ENCODE measurements around the gene ZBTB20. TPM values are rescaled to one million over a fixed set of nuclear protein-coding genes. Genes with fewer than 3 reads are reported as not detected.

ZBTB20 gene
- total and polyA plus RNA-seq, 2 donors (not counting 1 experiment from before 2014, with no cell fraction given) = 4.0 to 123 TPM

DNA sequence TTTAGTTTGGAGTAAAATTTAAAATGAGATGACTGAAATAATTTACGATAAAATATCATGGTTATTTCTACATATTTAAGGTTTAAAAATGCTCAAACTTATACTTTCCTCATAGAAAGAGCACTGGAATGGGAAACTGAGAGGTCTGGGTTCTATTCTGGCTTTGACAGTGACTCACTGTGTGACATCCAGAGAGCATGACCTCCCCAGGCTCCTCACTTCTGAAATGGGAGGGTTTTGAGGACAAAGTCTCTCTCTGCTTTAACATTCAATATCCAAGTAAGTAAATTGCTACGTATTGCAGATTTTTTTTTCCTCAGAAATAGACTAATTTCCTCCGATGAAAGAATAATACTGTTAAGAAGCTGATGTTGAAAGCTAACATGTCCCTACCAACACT, 618.6 kb downstream of the ZBTB20 start:
- Mint-ChIP-seq H3K9me3 (ENCODE audit: insufficient read depth) (no peaks in the 10 kb centered on the region), H3K4me1 (peaks cover 3% of the 10 kb centered on the region), H3K4me3 (no peak overlapping the region), H3K27me3 (no peaks in the 10 kb centered on the region), H3K27ac (no peak overlapping the region)
- H3K9ac ChIP-seq (ENCODE audit: low read length) = no peak overlapping the region
- H3K27ac ChIP-seq (ENCODE audit: low read length in 2 of 2) = no peak overlapping the region
- CTCF ChIA-PET = interaction anchor here (2.1 kb wide), 1 partner anchor 56 kb away, joined by 6 read pairs; no protein-coding TSS in a partner anchor
- ATAC-seq (ENCODE audit: low read depth) = no peak
- H3K9me3 ChIP-seq (ENCODE audit: control extremely low read depth in 1 of 3, control insufficient read depth in 2 of 3, insufficient read depth in 1 of 3, low read length in 2 of 3) = peaks cover 0 to 13% (median 0%) of the 10 kb centered on the region in 3 donors
- no peak overlapping the region for H2AFZ ChIP-seq (ENCODE audit: insufficient read depth, low read depth, low read length, poor library complexity, severe bottlenecking)
- POLR2A ChIA-PET = no interaction called here
- no peaks in the 10 kb centered on the region for H3K4me1 ChIP-seq (ENCODE audit: control insufficient read depth in 2 of 2, insufficient read depth in 2 of 2, low read length in 2 of 2)
- no peaks in the 10 kb centered on the region for H3K27me3 ChIP-seq (replicated peaks in 1 of 4; ENCODE audit: control extremely low read depth in 1 of 4, control insufficient read depth in 3 of 4, insufficient read depth in 4 of 4, low read length in 3 of 4)
- DNase-seq = no peak
- no peak overlapping the region for H3K4me3 ChIP-seq (ENCODE audit: control extremely low read depth in 1 of 5, extremely low read depth in 1 of 5, insufficient read depth in 1 of 5, low read depth in 2 of 5, low read length in 4 of 5)
- intact Hi-C loops (cut with micrococcal nuclease) = no loop called here
- H3K36me3 ChIP-seq (replicated peaks in 1 of 2; ENCODE audit: control extremely low read depth in 1 of 2, control insufficient read depth in 1 of 2, extremely low read depth in 1 of 2, insufficient read depth in 2 of 2, low read length in 1 of 2) = peaks cover 0 to 8% of the 10 kb centered on the region in 2 experiments
- TF ChIP-seq, protein P1, sequence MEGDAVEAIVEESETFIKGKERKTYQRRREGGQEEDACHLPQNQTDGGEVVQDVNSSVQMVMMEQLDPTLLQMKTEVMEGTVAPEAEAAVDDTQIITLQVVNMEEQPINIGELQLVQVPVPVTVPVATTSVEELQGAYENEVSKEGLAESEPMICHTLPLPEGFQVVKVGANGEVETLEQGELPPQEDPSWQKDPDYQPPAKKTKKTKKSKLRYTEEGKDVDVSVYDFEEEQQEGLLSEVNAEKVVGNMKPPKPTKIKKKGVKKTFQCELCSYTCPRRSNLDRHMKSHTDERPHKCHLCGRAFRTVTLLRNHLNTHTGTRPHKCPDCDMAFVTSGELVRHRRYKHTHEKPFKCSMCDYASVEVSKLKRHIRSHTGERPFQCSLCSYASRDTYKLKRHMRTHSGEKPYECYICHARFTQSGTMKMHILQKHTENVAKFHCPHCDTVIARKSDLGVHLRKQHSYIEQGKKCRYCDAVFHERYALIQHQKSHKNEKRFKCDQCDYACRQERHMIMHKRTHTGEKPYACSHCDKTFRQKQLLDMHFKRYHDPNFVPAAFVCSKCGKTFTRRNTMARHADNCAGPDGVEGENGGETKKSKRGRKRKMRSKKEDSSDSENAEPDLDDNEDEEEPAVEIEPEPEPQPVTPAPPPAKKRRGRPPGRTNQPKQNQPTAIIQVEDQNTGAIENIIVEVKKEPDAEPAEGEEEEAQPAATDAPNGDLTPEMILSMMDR (IDR thresholded peaks at IDR 0.05) = no peak
- TF ChIP-seq EZH2 (IDR thresholded peaks at IDR 0.05; ENCODE audit: borderline replicate concordance, insufficient read depth, low read depth, low read length, poor library complexity, severe bottlenecking) = no peak
- no peaks in the 10 kb centered on the region for H4K20me1 ChIP-seq (ENCODE audit: control insufficient read depth, insufficient read depth, low read length, poor library complexity, severe bottlenecking)
- no CpG with 5 or more reads among the region's 3 CpGs for WGBS (ENCODE audit: insufficient coverage)
- H3K79me2 ChIP-seq (ENCODE audit: control insufficient read depth, insufficient read depth, low read length) = no peaks in the 10 kb centered on the region
- H3K4me2 ChIP-seq (replicated peaks; ENCODE audit: low read depth, low read length, poor library complexity, severe bottlenecking) = no peak overlapping the region

DNA sequence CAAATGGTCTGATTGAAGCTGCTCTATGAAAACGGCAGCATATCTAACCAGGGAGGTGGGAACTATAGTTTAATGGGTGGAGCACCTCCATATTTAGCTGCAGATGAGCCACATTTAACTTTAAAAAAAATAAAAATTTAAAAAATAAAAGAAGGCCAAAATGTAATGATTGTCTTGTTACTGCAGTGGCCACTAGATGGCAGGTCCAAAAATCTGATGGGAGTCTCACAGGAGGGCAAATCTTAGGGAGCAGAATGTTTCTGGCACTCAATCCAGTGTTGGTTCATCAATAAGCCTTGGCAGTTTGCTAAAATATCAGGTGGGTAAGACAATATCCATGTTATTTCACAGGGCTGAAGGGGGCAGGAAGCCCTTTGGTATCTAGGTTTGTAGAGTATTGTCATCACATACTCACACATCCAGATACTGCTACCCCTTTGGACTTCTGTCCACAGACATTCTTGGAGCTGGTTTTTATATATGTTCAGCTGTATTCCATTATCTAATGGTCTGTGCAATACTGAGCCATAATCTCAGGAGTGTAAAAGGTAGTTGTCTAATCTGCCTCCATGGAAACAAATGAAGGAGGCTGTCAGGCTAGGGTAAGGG, 619.9 kb downstream of the ZBTB20 start:
- Mint-ChIP-seq H3K4me3 (no peak overlapping the region), H3K9me3 (ENCODE audit: insufficient read depth) (no peaks in the 10 kb centered on the region), H3K27me3 (no peaks in the 10 kb centered on the region), H3K4me1 (peaks cover 1% of the 10 kb centered on the region), H3K27ac (no peak overlapping the region)
- Histone ChIP-seq H4K20me1 (ENCODE audit: control insufficient read depth, insufficient read depth, low read length, poor library complexity, severe bottlenecking) (no peaks in the 10 kb centered on the region), H3K4me3 (ENCODE audit: control extremely low read depth in 1 of 5, extremely low read depth in 1 of 5, insufficient read depth in 1 of 5, low read depth in 2 of 5, low read length in 4 of 5) (no peak overlapping the region), H2AFZ (ENCODE audit: insufficient read depth, low read depth, low read length, poor library complexity, severe bottlenecking) (no peak overlapping the region), H3K27ac (ENCODE audit: low read length in 2 of 2) (no peak overlapping the region), H3K9ac (ENCODE audit: low read length) (no peak overlapping the region), H3K36me3 (replicated peaks in 1 of 2; ENCODE audit: control extremely low read depth in 1 of 2, control insufficient read depth in 1 of 2, extremely low read depth in 1 of 2, insufficient read depth in 2 of 2, low read length in 1 of 2) (peaks cover 0 to 7% of the 10 kb centered on the region in 2 experiments), H3K4me1 (ENCODE audit: control insufficient read depth in 2 of 2, insufficient read depth in 2 of 2, low read length in 2 of 2) (no peaks in the 10 kb centered on the region), H3K4me2 (replicated peaks; ENCODE audit: low read depth, low read length, poor library complexity, severe bottlenecking) (no peak overlapping the region), H3K79me2 (ENCODE audit: control insufficient read depth, insufficient read depth, low read length) (no peaks in the 10 kb centered on the region), H3K9me3 (ENCODE audit: control extremely low read depth in 1 of 3, control insufficient read depth in 2 of 3, insufficient read depth in 1 of 3, low read length in 2 of 3) (peaks cover 0 to 7% (median 0%) of the 10 kb centered on the region in 3 donors), H3K27me3 (replicated peaks in 1 of 4; ENCODE audit: control extremely low read depth in 1 of 4, control insufficient read depth in 3 of 4, insufficient read depth in 4 of 4, low read length in 3 of 4) (no peaks in the 10 kb centered on the region)
- CTCF ChIA-PET = interaction anchor here (0.8 to 2.1 kb wide), 5 partner anchors 58 to 192 kb away, joined by 3 to 6 read pairs (median 3); no protein-coding TSS in a partner anchor
- TF ChIP-seq EZH2 (IDR thresholded peaks at IDR 0.05; ENCODE audit: borderline replicate concordance, insufficient read depth, low read depth, low read length, poor library complexity, severe bottlenecking) = no peak
- TF ChIP-seq, protein P1 (IDR thresholded peaks at IDR 0.05) = peak; percentile 44
- WGBS (ENCODE audit: insufficient coverage) = no CpG with 5 or more reads among the region's 1 CpG
- no peak for ATAC-seq (ENCODE audit: low read depth)
- POLR2A ChIA-PET = no interaction called here
- no peak for DNase-seq
- intact Hi-C loops (cut with micrococcal nuclease) = no loop called here

Measured in B cell (primary cell).